Nephron progenitor cell (in vitro differentiated cells): Measurements from ENCODE around the gene ASAP2.

ENCODE experiments used
- DNase-seq: peaks from one replicate; pipeline ENCODE4 v3.0.0; 2021
- H3K27ac Mint-ChIP-seq: 2 replicates; pipeline ENCODE4 v1.8.0; 2021; ENCODE audit warnings: mild to moderate bottlenecking, moderate library complexity, mixed read lengths
- H3K27me3 Mint-ChIP-seq: 2 replicates; pipeline ENCODE4 v1.8.0; 2021; ENCODE audit warnings: mild to moderate bottlenecking, low read depth, mixed read lengths; ENCODE audit not compliant: poor library complexity
- H3K36me3 Mint-ChIP-seq: 2 replicates; pipeline ENCODE4 v1.8.0; 2021; ENCODE audit warnings: low read depth, mixed read lengths
- H3K4me1 Mint-ChIP-seq: 2 replicates; pipeline ENCODE4 v1.8.0; 2021; ENCODE audit warnings: mixed read lengths
- H3K4me3 Mint-ChIP-seq: 2 replicates; pipeline ENCODE4 v1.8.0; 2021; ENCODE audit warnings: mild to moderate bottlenecking, moderate library complexity, mixed read lengths
- H3K9me3 Mint-ChIP-seq: 2 replicates; pipeline ENCODE4 v1.8.0; 2021; ENCODE audit warnings: mild to moderate bottlenecking, moderate library complexity, mixed read lengths
- TF ChIP-seq, protein P1 (sequence below): fragments of 200-600 bp; sonication (generic); IDR thresholded peaks from 2 replicates; pipeline ENCODE4 v1.5.0; 2021; ENCODE audit warnings: antibody characterized with exemption

The ASAP2 gene

DNA sequence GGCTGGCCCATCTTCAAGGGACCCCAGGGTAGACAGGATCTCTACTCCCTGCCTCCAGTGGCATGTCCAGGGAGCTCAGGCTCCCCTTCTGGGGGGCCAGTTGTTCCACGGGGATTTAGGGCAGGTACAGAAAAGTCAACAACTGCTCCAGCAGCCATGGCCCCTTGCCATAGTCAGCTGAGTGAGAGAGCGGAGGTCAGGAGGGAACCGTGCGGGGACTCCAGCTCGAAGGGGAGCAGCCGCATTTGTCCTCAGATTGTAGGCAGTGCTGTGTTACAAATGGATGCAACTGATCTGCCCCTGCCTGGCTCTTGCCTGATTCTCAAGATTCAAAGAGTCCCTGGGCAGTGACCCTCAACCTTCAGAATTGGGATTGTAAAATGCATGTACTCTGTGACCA lies 166.9 kb downstream of the ASAP2 start:
- TF ChIP-seq, protein P1, sequence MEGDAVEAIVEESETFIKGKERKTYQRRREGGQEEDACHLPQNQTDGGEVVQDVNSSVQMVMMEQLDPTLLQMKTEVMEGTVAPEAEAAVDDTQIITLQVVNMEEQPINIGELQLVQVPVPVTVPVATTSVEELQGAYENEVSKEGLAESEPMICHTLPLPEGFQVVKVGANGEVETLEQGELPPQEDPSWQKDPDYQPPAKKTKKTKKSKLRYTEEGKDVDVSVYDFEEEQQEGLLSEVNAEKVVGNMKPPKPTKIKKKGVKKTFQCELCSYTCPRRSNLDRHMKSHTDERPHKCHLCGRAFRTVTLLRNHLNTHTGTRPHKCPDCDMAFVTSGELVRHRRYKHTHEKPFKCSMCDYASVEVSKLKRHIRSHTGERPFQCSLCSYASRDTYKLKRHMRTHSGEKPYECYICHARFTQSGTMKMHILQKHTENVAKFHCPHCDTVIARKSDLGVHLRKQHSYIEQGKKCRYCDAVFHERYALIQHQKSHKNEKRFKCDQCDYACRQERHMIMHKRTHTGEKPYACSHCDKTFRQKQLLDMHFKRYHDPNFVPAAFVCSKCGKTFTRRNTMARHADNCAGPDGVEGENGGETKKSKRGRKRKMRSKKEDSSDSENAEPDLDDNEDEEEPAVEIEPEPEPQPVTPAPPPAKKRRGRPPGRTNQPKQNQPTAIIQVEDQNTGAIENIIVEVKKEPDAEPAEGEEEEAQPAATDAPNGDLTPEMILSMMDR, result no peak
- Mint-ChIP-seq H3K4me3 (no peak overlapping the region), H3K4me1 (peaks cover 59% of the 10 kb centered on the region), H3K27ac (peak overlapping the region; percentile 93), H3K36me3 (peaks cover 73% of the 10 kb centered on the region), H3K27me3 (no peaks in the 10 kb centered on the region), H3K9me3 (no peaks in the 10 kb centered on the region)
- no peak for DNase-seq

DNA sequence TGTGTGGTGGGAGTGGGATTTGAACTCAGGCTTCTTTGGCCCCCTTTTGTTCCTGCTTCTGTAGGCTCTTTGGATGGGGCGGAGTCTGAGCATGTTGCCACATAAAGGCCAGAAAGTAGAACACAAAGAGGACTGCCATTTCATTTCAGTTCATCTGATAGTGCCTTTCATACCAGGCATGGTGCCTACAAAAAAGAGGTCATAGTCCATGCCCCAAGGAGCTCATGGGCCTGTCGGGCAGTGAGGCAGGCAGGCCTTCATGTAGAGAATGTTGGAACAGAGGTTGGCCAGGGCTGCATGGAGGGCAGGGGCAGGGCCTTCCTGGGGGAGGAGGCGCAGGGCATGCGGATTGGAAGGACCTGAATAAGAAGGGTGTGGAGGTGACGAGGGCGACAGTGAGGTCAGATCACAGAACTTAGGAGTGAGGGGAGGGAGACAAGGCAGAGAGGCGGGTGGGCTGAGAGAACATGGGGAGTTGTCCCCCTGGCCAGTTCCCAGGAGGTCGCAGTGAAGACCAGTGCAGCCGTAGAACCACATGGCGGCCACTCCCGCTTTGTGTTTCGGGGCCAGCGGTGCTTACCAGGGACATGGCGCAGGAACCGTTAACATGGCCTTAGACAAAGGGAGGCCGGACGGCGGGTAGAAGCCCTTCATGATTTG lies 167.6 kb downstream of the ASAP2 start:
- DNase-seq, result no peak
- Mint-ChIP-seq H3K4me3 (no peak overlapping the region), H3K27me3 (no peaks in the 10 kb centered on the region), H3K9me3 (no peaks in the 10 kb centered on the region), H3K27ac (peak overlapping the region; percentile 93), H3K36me3 (peaks cover 71% of the 10 kb centered on the region), H3K4me1 (peaks cover 57% of the 10 kb centered on the region)
- TF ChIP-seq, protein P1, result no peak

DNA sequence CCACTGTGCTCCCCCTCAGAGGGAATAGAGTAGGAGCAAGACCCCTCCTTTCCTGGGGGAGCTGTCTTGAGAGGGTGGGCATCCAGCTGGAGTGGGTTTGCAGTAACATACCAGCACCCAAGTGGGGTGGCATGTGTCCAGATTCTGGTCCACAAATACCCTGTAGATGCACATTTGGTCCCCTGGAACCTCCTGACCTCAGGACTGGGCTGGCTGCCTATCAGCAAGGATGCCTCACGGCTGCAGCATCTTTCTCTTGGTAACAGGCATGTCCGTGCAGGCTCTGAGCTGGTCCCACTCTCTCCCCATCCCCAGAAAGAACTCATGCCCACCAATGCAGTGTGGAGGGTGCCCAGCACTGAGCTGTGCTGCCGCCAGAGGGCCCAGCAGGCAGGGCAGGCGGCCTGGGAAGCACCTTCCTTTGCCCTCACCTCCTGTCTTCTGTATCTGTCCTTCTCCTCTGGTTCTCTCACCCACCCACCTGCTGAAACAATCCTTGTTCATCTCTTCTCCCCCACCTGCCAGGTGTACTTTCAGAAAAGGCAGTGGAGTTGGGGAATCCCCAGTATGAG lies 169.3 kb downstream of the ASAP2 start:
- Mint-ChIP-seq H3K4me3 (no peak overlapping the region), H3K36me3 (peaks cover 65% of the 10 kb centered on the region), H3K27ac (no peak overlapping the region), H3K27me3 (no peaks in the 10 kb centered on the region), H3K4me1 (peaks cover 40% of the 10 kb centered on the region), H3K9me3 (no peaks in the 10 kb centered on the region)
- TF ChIP-seq, protein P1, result no peak
- no peak for DNase-seq

DNA sequence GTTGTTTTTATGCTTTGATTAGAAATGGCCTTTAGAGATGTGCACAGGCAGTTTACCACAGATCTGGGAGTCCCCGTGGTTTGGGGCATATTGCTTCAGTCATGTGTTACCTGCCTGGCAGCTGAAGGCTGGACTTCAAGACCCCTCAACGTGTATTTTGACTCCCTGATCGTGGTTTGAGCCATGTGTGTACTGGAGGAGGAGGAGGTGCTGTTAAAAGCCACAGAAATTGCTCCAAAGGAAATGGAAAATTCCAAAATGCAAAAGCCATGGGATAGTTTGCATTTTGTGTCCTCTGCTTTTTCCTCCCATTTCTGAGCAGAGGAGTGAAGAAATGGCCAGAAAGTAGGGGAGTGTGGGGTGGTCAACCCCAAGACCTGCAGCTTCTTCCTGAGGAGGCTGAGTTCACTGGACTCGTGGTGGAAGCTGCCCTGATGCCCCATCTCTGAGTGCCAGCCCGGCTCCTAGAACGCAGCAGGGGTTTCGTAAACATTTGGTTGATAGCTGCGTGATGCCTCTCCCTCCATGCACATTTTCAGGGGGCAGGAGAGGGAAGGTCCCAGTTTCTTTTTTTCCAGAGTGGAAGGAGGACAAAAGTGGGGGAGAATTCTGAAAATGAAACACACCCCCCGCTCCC lies 171.0 kb downstream of the ASAP2 start:
- H3K4me3 Mint-ChIP-seq, result no peak overlapping the region
- H3K9me3 Mint-ChIP-seq, result no peaks in the 10 kb centered on the region
- peaks cover 62% of the 10 kb centered on the region for H3K36me3 Mint-ChIP-seq
- TF ChIP-seq, protein P1, result no peak
- no peak for DNase-seq
- no peaks in the 10 kb centered on the region for H3K27me3 Mint-ChIP-seq
- H3K4me1 Mint-ChIP-seq, result peaks cover 24% of the 10 kb centered on the region
- peak overlapping the region; percentile 68 for H3K27ac Mint-ChIP-seq

DNA sequence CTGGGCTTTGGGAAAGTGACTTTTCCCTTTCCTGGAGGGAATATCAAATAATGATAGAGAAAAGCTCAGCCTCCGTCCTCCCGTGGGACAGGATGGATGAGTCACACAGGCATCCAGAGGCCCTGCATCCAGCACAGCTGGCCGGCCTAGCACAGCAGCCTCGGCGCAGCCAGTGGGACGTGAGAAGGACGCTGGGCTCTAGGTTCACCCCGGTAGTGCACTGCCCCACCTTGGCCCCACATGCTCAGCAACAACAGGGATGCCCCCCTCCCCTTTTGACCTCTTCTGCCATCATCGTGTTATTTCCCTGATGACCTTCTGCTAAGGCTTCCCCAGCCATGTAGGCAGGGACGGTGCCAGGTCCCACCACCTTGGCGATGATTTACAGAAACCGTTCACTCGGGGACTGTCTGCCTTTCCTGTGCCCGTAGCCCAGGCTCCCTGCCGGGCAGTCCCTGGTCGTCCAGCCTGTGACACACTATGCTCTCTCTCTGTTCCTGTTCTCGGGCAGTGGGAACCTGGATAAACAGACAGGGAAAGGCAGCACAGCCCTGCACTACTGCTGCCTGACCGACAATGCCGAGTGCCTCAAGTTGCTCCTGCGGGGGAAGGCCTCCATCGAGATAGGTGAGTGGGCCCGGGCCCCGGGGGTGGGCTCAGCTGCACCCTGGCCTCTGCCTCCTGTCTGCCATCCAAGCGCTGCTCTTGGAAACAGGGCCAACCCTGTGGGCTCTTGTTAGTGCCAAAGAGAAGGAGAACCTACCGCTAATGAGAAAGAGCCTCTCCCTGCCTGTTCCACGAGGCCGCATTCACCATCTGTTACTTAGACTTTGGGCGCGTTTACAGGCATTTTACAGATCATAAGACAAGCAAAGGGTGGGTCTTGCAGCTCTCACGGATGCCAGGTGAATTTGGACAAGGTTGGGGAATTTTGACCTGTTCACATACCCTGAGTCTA lies 172.1 kb downstream of the ASAP2 start:
- Mint-ChIP-seq H3K9me3 (no peaks in the 10 kb centered on the region), H3K27ac (peak overlapping the region; percentile 74), H3K4me3 (no peak overlapping the region), H3K27me3 (no peaks in the 10 kb centered on the region), H3K36me3 (peaks cover 70% of the 10 kb centered on the region), H3K4me1 (peaks cover 13% of the 10 kb centered on the region)
- TF ChIP-seq, protein P1, result no peak
- no peak for DNase-seq
